Stimulated activated memory B cell treated with anti-CD40 and anti-IgM and Interleukin-4, amounts not matched to agents 10 μg/mL and 1 μg/mL and 100 μg/mL, for 72 hours (primary cell): ENCODE data around the gene CNTD1.

Experiments used
- ATAC-seq: fragments of 150-1000 bp; cut with Tn5 transposase; 2 replicates; pipeline ENCODE4 v1.10.0; 2021
- H3K27ac Mint-ChIP-seq: one replicate; pipeline ENCODE4 v1.8.0; 2022; ENCODE audit warnings: mild to moderate bottlenecking, mixed read lengths
- H3K27me3 Mint-ChIP-seq: one replicate; pipeline ENCODE4 v1.8.0; 2022; ENCODE audit warnings: mixed read lengths
- H3K36me3 Mint-ChIP-seq: one replicate; pipeline ENCODE4 v1.8.0; 2022; ENCODE audit warnings: mixed read lengths
- H3K4me1 Mint-ChIP-seq: one replicate; pipeline ENCODE4 v1.8.0; 2022; ENCODE audit warnings: mixed read lengths
- H3K4me3 Mint-ChIP-seq: one replicate; pipeline ENCODE4 v1.8.0; 2022; ENCODE audit warnings: mild to moderate bottlenecking, moderate library complexity, mixed read lengths
- H3K9me3 Mint-ChIP-seq: one replicate; pipeline ENCODE4 v1.8.0; 2022; ENCODE audit warnings: mixed read lengths

The CNTD1 gene

GRCh38 chr17:42784811-42785592 is 13.7 kb upstream of the CNTD1 start:
- ATAC-seq = no peak
- Mint-ChIP-seq H3K27ac (no peak overlapping the region), H3K27me3 (peaks cover 69% of the 10 kb centered on the region), H3K4me3 (no peak overlapping the region), H3K4me1 (peaks cover 33% of the 10 kb centered on the region), H3K9me3 (no peaks in the 10 kb centered on the region), H3K36me3 (peaks cover 1% of the 10 kb centered on the region)

GRCh38 chr17:42787266-42787665 is 11.4 kb upstream of the CNTD1 start:
- ATAC-seq = no peak
- Mint-ChIP-seq H3K27ac (no peak overlapping the region), H3K4me1 (peaks cover 24% of the 10 kb centered on the region), H3K36me3 (no peaks in the 10 kb centered on the region), H3K9me3 (no peaks in the 10 kb centered on the region), H3K27me3 (peaks cover 56% of the 10 kb centered on the region), H3K4me3 (no peak overlapping the region)

- Mint-ChIP-seq H3K27me3 (peaks cover 16% of the 10 kb centered on the region), H3K9me3 (no peaks in the 10 kb centered on the region), H3K4me3 (no peak overlapping the region), H3K4me1 (peaks cover 23% of the 10 kb centered on the region), H3K27ac (no peak overlapping the region), H3K36me3 (peaks cover 18% of the 10 kb centered on the region)
- no peak for ATAC-seq
These were observed 6.7 kb upstream of the CNTD1 start for GRCh38 chr17:42791948-42792347.

- Mint-ChIP-seq H3K27ac (no peak overlapping the region), H3K36me3 (peaks cover 18% of the 10 kb centered on the region), H3K4me3 (no peak overlapping the region), H3K27me3 (peaks cover 10% of the 10 kb centered on the region), H3K4me1 (peaks cover 25% of the 10 kb centered on the region), H3K9me3 (no peaks in the 10 kb centered on the region)
- ATAC-seq = no peak
These were observed 6.1 kb upstream of the CNTD1 start for GRCh38 chr17:42792545-42792944.

- Mint-ChIP-seq H3K4me1 (peaks cover 33% of the 10 kb centered on the region), H3K27me3 (no peaks in the 10 kb centered on the region), H3K4me3 (no peak overlapping the region), H3K9me3 (peaks cover 2% of the 10 kb centered on the region), H3K36me3 (peaks cover 18% of the 10 kb centered on the region), H3K27ac (no peak overlapping the region)
- no peak for ATAC-seq
These were observed 3.6 kb upstream of the CNTD1 start for GRCh38 chr17:42795061-42795460.

GRCh38 chr17:42795465-42795864 is 3.2 kb upstream of the CNTD1 start:
- peaks cover 2% of the 10 kb centered on the region for H3K9me3 Mint-ChIP-seq
- H3K36me3 Mint-ChIP-seq = peaks cover 18% of the 10 kb centered on the region
- H3K27ac Mint-ChIP-seq = no peak overlapping the region
- H3K4me1 Mint-ChIP-seq = peaks cover 33% of the 10 kb centered on the region
- no peak overlapping the region for H3K4me3 Mint-ChIP-seq
- ATAC-seq = no peak
- H3K27me3 Mint-ChIP-seq = no peaks in the 10 kb centered on the region

- ATAC-seq = no peak
- Mint-ChIP-seq H3K27ac (no peak overlapping the region), H3K9me3 (peaks cover 2% of the 10 kb centered on the region), H3K36me3 (peaks cover 18% of the 10 kb centered on the region), H3K4me1 (peaks cover 33% of the 10 kb centered on the region), H3K4me3 (no peak overlapping the region), H3K27me3 (no peaks in the 10 kb centered on the region)
These were observed 2.4 kb upstream of the CNTD1 start for GRCh38 chr17:42796066-42796758.

GRCh38 chr17:42797067-42798007 is 1.3 kb upstream of the CNTD1 start:
- Mint-ChIP-seq H3K27ac (no peak overlapping the region), H3K9me3 (peaks cover 2% of the 10 kb centered on the region), H3K4me1 (peaks cover 33% of the 10 kb centered on the region), H3K36me3 (peaks cover 18% of the 10 kb centered on the region), H3K4me3 (peak overlapping the region; percentile 91), H3K27me3 (no peaks in the 10 kb centered on the region)
- no peak for ATAC-seq

- Mint-ChIP-seq H3K9me3 (peaks cover 2% of the 10 kb centered on the region), H3K27me3 (no peaks in the 10 kb centered on the region), H3K4me1 (peaks cover 33% of the 10 kb centered on the region), H3K4me3 (peak overlapping the region; percentile 91), H3K36me3 (peaks cover 18% of the 10 kb centered on the region), H3K27ac (peak overlapping the region; percentile 84)
- no peak for ATAC-seq
These were observed 664 bp upstream of the CNTD1 start for GRCh38 chr17:42798011-42798382.

- H3K36me3 Mint-ChIP-seq = peaks cover 7% of the 10 kb centered on the region
- H3K9me3 Mint-ChIP-seq = peaks cover 2% of the 10 kb centered on the region
- H3K4me3 Mint-ChIP-seq = no peak overlapping the region
- no peak overlapping the region for H3K27ac Mint-ChIP-seq
- no peak for ATAC-seq
- H3K27me3 Mint-ChIP-seq = no peaks in the 10 kb centered on the region
- H3K4me1 Mint-ChIP-seq = peaks cover 8% of the 10 kb centered on the region
These were observed 4.6 kb downstream of the CNTD1 start for GRCh38 chr17:42803074-42803883.

- Mint-ChIP-seq H3K4me1 (no peaks in the 10 kb centered on the region), H3K9me3 (no peaks in the 10 kb centered on the region), H3K36me3 (peaks cover 13% of the 10 kb centered on the region), H3K27ac (no peak overlapping the region), H3K4me3 (no peak overlapping the region), H3K27me3 (no peaks in the 10 kb centered on the region)
- no peak for ATAC-seq
These were observed 6.3 kb downstream of the CNTD1 start for GRCh38 chr17:42804918-42805367.

GRCh38 chr17:42806249-42806648 is 7.6 kb downstream of the CNTD1 start:
- no peak overlapping the region for H3K4me3 Mint-ChIP-seq
- no peaks in the 10 kb centered on the region for H3K4me1 Mint-ChIP-seq
- peaks cover 25% of the 10 kb centered on the region for H3K36me3 Mint-ChIP-seq
- no peaks in the 10 kb centered on the region for H3K27me3 Mint-ChIP-seq
- ATAC-seq = no peak
- no peak overlapping the region for H3K27ac Mint-ChIP-seq
- no peaks in the 10 kb centered on the region for H3K9me3 Mint-ChIP-seq

GRCh38 chr17:42809250-42809649 is 10.6 kb downstream of the CNTD1 start:
- H3K27ac Mint-ChIP-seq = no peak overlapping the region
- no peaks in the 10 kb centered on the region for H3K4me1 Mint-ChIP-seq
- H3K27me3 Mint-ChIP-seq = no peaks in the 10 kb centered on the region
- ATAC-seq = no peak
- H3K4me3 Mint-ChIP-seq = no peak overlapping the region
- H3K9me3 Mint-ChIP-seq = no peaks in the 10 kb centered on the region
- H3K36me3 Mint-ChIP-seq = peaks cover 42% of the 10 kb centered on the region

- H3K4me3 Mint-ChIP-seq = no peak overlapping the region
- H3K27ac Mint-ChIP-seq = no peak overlapping the region
- no peak for ATAC-seq
- peaks cover 72% of the 10 kb centered on the region for H3K36me3 Mint-ChIP-seq
- H3K27me3 Mint-ChIP-seq = no peaks in the 10 kb centered on the region
- H3K9me3 Mint-ChIP-seq = no peaks in the 10 kb centered on the region
- peaks cover 10% of the 10 kb centered on the region for H3K4me1 Mint-ChIP-seq
These were observed 16.2 kb downstream of the CNTD1 start for GRCh38 chr17:42814633-42815399.
